A549 (cell line): ENCODE data around the gene FLNB. TPM values are rescaled to one million over a fixed set of nuclear protein-coding genes. Genes with fewer than 3 reads are reported as not detected.

Experiments used
- ATAC-seq, 2 experiments: fragments of 200-7000 bp in 1 of 2; fragments of >200 bp in 1 of 2; cut with Nextera tagmentation in 1 of 2; cut with Tn5 transposase in 1 of 2; 3 replicates each; pipeline versions ENCODE4 v1.8.0 to v1.9.1; 2018 to 2020; ENCODE audit warnings: mild to moderate bottlenecking in 1 of 2, moderate library complexity in 1 of 2
- CTCF ChIA-PET: fragments of 300-600 bp; sonication (Branson Sonifier 250); formaldehyde crosslinking; extraction: SDS; loops from one replicate; lab custom pipeline; 2021; ENCODE audit warnings: antibody characterized with exemption, inconsistent platforms; lab: Yijun Ruan, JAX
- POLR2A ChIA-PET: fragments of 350-600 bp; formaldehyde crosslinking; extraction: SDS; loops from one replicate; lab custom pipeline; 2021; ENCODE audit warnings: antibody characterized with exemption, inconsistent platforms; lab: Yijun Ruan, JAX
- DNase-seq, 2 experiments: peaks; one replicate each; pipeline versions ENCODE4 v3.0.0 to v3.0.0-alpha.2; 2011 to 2016; ENCODE audit warnings: low read depth in 1 of 2, low spot score in 1 of 2
- FAIRE-seq: peaks from 2 replicates; lab custom pipeline; 2011; peaks lifted over from hg19 to GRCh38; lab: Jason Lieb, UNC
- H3K27ac ChIP-seq, 2 experiments: fragments of >200 bp; sonication (Bioruptor Twin); formaldehyde crosslinking; 3 replicates each; pipeline ENCODE4 v1.5.1; 2016 to 2017
- H3K4me1 ChIP-seq: fragments of >200 bp; sonication (Bioruptor Twin); formaldehyde crosslinking; 3 replicates; pipeline ENCODE4 v1.6.1; 2016
- H3K4me2 ChIP-seq: fragments of >200 bp; sonication (Bioruptor Twin); formaldehyde crosslinking; 3 replicates; pipeline ENCODE4 v1.6.1; 2016
- H3K4me3 ChIP-seq: fragments of >200 bp; sonication (Bioruptor Twin); formaldehyde crosslinking; 3 replicates; pipeline ENCODE4 v1.5.1; 2016
- H3K9me3 ChIP-seq: fragments of >200 bp; sonication (Bioruptor Twin); formaldehyde crosslinking; 3 replicates; pipeline ENCODE4 v1.6.1; 2016
- BCL3 ChIP-seq: fragments of >200 bp; sonication (Bioruptor Twin); formaldehyde crosslinking; IDR thresholded peaks from 3 replicates; pipeline ENCODE4 v1.6.1; 2016
- EHF ChIP-seq: fragments of 250-450 bp; sonication (Bioruptor Pico); IDR thresholded peaks from 2 replicates; pipeline ENCODE4 v1.5.0; 2020; ENCODE audit warnings: mild to moderate bottlenecking
- ESRRA ChIP-seq: fragments of 150-350 bp; IDR thresholded peaks from 2 replicates; pipeline ENCODE4 v1.6.1; 2014; ENCODE audit warnings: mild to moderate bottlenecking, low read length, borderline replicate concordance
- HDAC2 ChIP-seq: fragments of 200-600 bp; sonication (generic); IDR thresholded peaks from 2 replicates; pipeline ENCODE4 v1.6.1; 2016
- HES2 ChIP-seq: fragments of >200 bp; sonication (Bioruptor Twin); formaldehyde crosslinking; IDR thresholded peaks from 2 replicates; pipeline ENCODE4 v1.6.1; 2016
- HMGXB4 ChIP-seq: fragments of 250-450 bp; sonication (Bioruptor Pico); IDR thresholded peaks from 2 replicates; pipeline ENCODE4 v1.5.0; 2021; ENCODE audit warnings: mild to moderate bottlenecking, moderate library complexity, borderline replicate concordance
- HOXA7 ChIP-seq: fragments of 250-450 bp; sonication (Bioruptor Pico); IDR thresholded peaks from 2 replicates; pipeline ENCODE4 v1.5.0; 2020; ENCODE audit warnings: mild to moderate bottlenecking, moderate library complexity
- HOXB13 ChIP-seq: fragments of 250-450 bp; sonication (Bioruptor Pico); IDR thresholded peaks from 2 replicates; pipeline ENCODE4 v1.5.0; 2020; ENCODE audit warnings: low read depth, mild to moderate bottlenecking, moderate library complexity
- MAX ChIP-seq: IDR thresholded peaks from 2 replicates; pipeline ENCODE4 v1.6.1; 2012
- MAZ ChIP-seq: fragments of 150-350 bp; IDR thresholded peaks from 2 replicates; pipeline ENCODE4 v1.6.1; 2014; ENCODE audit warnings: antibody characterized with exemption, low read depth, low read length, borderline replicate concordance
- NFE2L2 ChIP-seq: fragments of 150-350 bp; conservative IDR thresholded peaks from 2 replicates; pipeline ENCODE4 v1.6.1; 2014; ENCODE audit warnings: low read length
- NPAS2 ChIP-seq: fragments of 250-450 bp; sonication (Bioruptor Pico); IDR thresholded peaks from 2 replicates; pipeline ENCODE4 v1.8.0; 2022; ENCODE audit warnings: mild to moderate bottlenecking, moderate library complexity, borderline replicate concordance
- PHF8 ChIP-seq: fragments of 200-600 bp; sonication (generic); IDR thresholded peaks from 2 replicates; pipeline ENCODE4 v1.6.1; 2016; ENCODE audit warnings: low read depth, mild to moderate bottlenecking, antibody characterized with exemption, moderate library complexity, borderline replicate concordance
- POLR2AphosphoS2 ChIP-seq: conservative IDR thresholded peaks from 2 replicates; pipeline ENCODE4 v1.6.1; 2012; ENCODE audit warnings: low read length, improper control_type of control experiment, inconsistent platforms
- RAD21 ChIP-seq, 2 experiments: fragments of >200 bp in 1 of 2; sonication (Bioruptor Twin) in 1 of 2; formaldehyde crosslinking in 1 of 2; IDR thresholded peaks in 1 of 2; conservative IDR thresholded peaks in 1 of 2; 2 replicates in 1 of 2; 3 replicates in 1 of 2; pipeline ENCODE4 v1.6.1; 2012 to 2018; ENCODE audit warnings: inconsistent platforms in 1 of 2
- RCOR1 ChIP-seq: fragments of 150-350 bp; IDR thresholded peaks from 2 replicates; pipeline ENCODE4 v1.6.1; 2014; ENCODE audit warnings: antibody characterized with exemption, low read length, low read depth
- SMC3 ChIP-seq: fragments of >200 bp; sonication (Bioruptor Twin); formaldehyde crosslinking; IDR thresholded peaks from 3 replicates; pipeline ENCODE4 v1.6.1; 2018; ENCODE audit warnings: inconsistent platforms
- SREBF2 ChIP-seq: fragments of 450-650 bp; IDR thresholded peaks from 2 replicates; pipeline ENCODE4 v1.6.1; 2014; ENCODE audit warnings: mild to moderate bottlenecking, moderate library complexity
- TFCP2L1 ChIP-seq: fragments of 250-450 bp; sonication (Bioruptor Pico); IDR thresholded peaks from 2 replicates; pipeline ENCODE4 v1.5.0; 2021; ENCODE audit warnings: mild to moderate bottlenecking
- TP53 ChIP-seq: fragments of 250-450 bp; sonication (Bioruptor Pico); IDR thresholded peaks from 2 replicates; pipeline ENCODE4 v1.5.0; 2021; ENCODE audit warnings: mild to moderate bottlenecking, moderate library complexity
- USF2 ChIP-seq: fragments of 450-650 bp; IDR thresholded peaks from 2 replicates; pipeline ENCODE4 v1.6.1; 2014; ENCODE audit warnings: antibody characterized with exemption
- ZC3H11A ChIP-seq: fragments of 450-650 bp; IDR thresholded peaks from 2 replicates; pipeline ENCODE4 v1.6.1; 2014; ENCODE audit warnings: antibody characterized with exemption, mild to moderate bottlenecking
- WGBS: methylation state at CpG from one replicate; pipeline ENCODE4 v1.1.6; 2017; ENCODE audit errors: missing lambda C conversion rate; 5-methylcytosine and 5-hydroxymethylcytosine counted together
- polyA plus RNA-seq, 4 experiments: library from polyadenylated mRNA; depleted of rRNA in 3 of 4; stranded (reverse); fragments of >200 nt; fragmentation: RNase III in 1 of 4; extraction: RNeasy Plus Mini Kit Qiagen cat#74134 plus additional on column Dnase treatment in 1 of 4; gene quantifications; 2 replicates in 3 of 4; 3 replicates in 1 of 4; pipeline ENCODE4 v1.2.3, GENCODE V29; 2011 to 2017
- TF ChIP-seq, protein P1 (sequence below): fragments of 200-600 bp; sonication (generic); IDR thresholded peaks from 2 replicates; pipeline ENCODE4 v1.6.1; 2016; ENCODE audit warnings: antibody characterized with exemption, mild to moderate bottlenecking, moderate library complexity

The FLNB gene
- polyA plus RNA-seq, 2 of the 4 experiments (the other 2 are of a cell fraction): 235 to 439 TPM

DNA sequence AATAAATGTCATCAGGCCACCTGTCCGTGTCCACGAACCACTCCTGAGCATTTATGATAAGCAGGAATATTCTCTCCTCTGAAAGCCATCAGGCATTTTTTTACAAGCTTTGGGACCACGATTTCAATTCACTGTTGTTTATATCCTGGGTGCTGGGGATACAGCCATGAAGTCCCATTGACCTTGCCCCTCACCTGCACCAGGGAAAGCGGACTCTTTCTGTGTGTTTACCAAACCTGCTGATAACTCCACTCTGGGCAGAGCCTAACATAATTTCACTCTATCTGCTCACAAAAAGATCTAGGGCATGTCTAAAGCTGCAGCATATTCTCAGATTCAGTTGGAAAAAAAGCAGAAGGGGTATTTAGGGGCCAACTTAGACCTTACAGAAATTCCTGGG lies 197.8 kb downstream of the FLNB start (continued):
- TF ChIP-seq HOXA7 (CRISPR knock-in tag): no peak

DNA sequence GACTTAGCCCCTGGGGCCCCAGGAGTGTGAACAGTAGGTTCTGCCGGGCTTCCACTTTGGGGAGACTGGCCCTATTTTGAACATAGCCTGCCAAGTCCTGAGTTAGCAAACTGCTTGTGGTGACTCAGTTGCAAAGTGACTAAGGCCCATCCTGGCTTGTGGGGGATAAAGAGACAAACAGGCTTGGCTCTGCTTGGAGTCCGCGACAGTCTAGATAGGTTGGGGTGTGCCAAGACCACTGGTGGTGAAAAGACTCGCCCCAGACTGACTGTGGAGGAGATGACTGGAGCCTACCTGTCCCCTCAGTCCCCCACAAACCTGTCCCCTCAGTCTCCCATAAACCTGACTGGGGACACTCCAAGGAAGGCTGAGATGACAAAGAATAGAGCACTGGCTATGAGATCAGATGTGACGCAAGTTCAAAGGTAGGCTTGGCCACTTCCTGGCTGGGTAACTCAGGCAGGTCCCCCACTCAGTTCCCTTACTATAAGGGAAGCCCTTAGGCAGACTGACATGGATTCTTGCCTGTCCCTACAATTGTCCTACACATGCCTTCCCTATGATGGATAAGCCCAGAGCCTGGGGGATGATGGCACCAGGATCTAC lies 198.3 kb downstream of the FLNB start:
- ATAC-seq (peak; percentile 50 to 76), DNase-seq (peak in 1 of 2 experiments; percentile 22), FAIRE-seq (no peak)
- peak overlapping the region in 1 of 2 experiments; percentile 49; a peak in 3 of 6 replicates for H3K27ac ChIP-seq
- H3K4me3 ChIP-seq: no peak overlapping the region
- CTCF ChIA-PET: interaction anchor here (2.1 to 5.3 kb wide), 3 partner anchors 11 to 18 kb away, joined by 12 to 28 read pairs (median 14); no protein-coding TSS in a partner anchor
- no peaks in the 10 kb centered on the region for H3K9me3 ChIP-seq
- 61% methylated on average over 4 of the region's 5 CpGs for WGBS
- TF ChIP-seq HES2 (no peak), PHF8 (no peak), HDAC2 (no peak), NFE2L2 (no peak), SMC3 (no peak), HMGXB4 (CRISPR knock-in tag) (no peak)
- peaks cover 10% of the 10 kb centered on the region; the same call in 2 of the 3 replicates for H3K4me1 ChIP-seq
- H3K4me2 ChIP-seq: 0 out of 3 replicates have a peak overlapping the region, but pooled peaks have one; percentile 7
- POLR2A ChIA-PET: no interaction called here

GRCh38 chr3:58207954-58208353 lies 199.7 kb downstream of the FLNB start:
- POLR2A ChIA-PET: no interaction called here
- ATAC-seq (no peak), DNase-seq (no peak), FAIRE-seq (no peak)
- CTCF ChIA-PET: interaction anchor here (0.7 to 2.5 kb wide), 5 partner anchors 9 to 99 kb away, joined by 3 to 14 read pairs (median 4); partner anchors contain the start of genes HTD2 and RPP14
- 50% methylated on average over 4 of the region's 4 CpGs for WGBS
- no peak overlapping the region for H3K27ac ChIP-seq
- H3K4me1 ChIP-seq: peaks cover 10% of the 10 kb centered on the region; the same call in 2 of the 3 replicates
- no peak overlapping the region for H3K4me2 ChIP-seq
- no peaks in the 10 kb centered on the region for H3K9me3 ChIP-seq
- no peak overlapping the region for H3K4me3 ChIP-seq
- TF ChIP-seq ZC3H11A (no peak), USF2 (no peak), POLR2AphosphoS2 (no peak), ESRRA (no peak), HOXB13 (no peak), RAD21 (conservative IDR thresholded peaks at IDR 0.05 in 1 of 2, IDR thresholded peaks at IDR 0.05 in 1 of 2) (no peak), SREBF2 (no peak), MAX (no peak), NPAS2 (no peak), RCOR1 (no peak)

DNA sequence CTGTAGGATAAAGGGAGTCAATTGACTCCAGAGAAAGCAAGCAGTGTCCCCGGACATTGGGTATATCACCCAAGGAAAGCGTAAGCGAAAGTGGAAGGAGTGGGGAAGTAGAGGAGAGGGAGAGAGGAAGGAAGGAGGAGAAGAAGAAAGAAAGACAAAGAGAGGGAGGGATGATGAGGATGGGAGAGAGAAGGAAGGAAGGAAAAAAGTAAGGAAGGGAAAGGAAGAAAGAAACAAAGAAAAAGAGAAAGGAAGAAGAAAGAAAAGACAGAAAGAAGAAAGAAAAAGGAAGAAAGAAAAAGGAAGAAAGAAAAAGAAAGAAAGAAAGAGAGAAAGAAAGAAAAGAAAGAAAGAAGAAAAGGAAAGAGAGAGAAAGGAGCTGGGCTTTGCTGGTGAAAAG lies 201.7 kb downstream of the FLNB start:
- Histone ChIP-seq H3K4me3 (no peak overlapping the region), H3K4me2 (no peak overlapping the region), H3K27ac (no peak overlapping the region), H3K4me1 (peaks cover 17% of the 10 kb centered on the region), H3K9me3 (no peaks in the 10 kb centered on the region)
- DNase-seq (no peak), FAIRE-seq (no peak), ATAC-seq (no peak)
- ChIA-PET POLR2A (no interaction called here), CTCF (interaction anchor here (1.4 kb wide), 1 partner anchor 26 kb away, joined by 3 read pairs; no protein-coding TSS in a partner anchor)
- WGBS: 58% methylated on average over 3 of the region's 3 CpGs
- TF ChIP-seq NPAS2 (no peak), MAZ (no peak), BCL3 (no peak), HES2 (no peak), TP53 (no peak), TFCP2L1 (CRISPR knock-in tag) (no peak), EHF (no peak)
- TF ChIP-seq, protein P1, sequence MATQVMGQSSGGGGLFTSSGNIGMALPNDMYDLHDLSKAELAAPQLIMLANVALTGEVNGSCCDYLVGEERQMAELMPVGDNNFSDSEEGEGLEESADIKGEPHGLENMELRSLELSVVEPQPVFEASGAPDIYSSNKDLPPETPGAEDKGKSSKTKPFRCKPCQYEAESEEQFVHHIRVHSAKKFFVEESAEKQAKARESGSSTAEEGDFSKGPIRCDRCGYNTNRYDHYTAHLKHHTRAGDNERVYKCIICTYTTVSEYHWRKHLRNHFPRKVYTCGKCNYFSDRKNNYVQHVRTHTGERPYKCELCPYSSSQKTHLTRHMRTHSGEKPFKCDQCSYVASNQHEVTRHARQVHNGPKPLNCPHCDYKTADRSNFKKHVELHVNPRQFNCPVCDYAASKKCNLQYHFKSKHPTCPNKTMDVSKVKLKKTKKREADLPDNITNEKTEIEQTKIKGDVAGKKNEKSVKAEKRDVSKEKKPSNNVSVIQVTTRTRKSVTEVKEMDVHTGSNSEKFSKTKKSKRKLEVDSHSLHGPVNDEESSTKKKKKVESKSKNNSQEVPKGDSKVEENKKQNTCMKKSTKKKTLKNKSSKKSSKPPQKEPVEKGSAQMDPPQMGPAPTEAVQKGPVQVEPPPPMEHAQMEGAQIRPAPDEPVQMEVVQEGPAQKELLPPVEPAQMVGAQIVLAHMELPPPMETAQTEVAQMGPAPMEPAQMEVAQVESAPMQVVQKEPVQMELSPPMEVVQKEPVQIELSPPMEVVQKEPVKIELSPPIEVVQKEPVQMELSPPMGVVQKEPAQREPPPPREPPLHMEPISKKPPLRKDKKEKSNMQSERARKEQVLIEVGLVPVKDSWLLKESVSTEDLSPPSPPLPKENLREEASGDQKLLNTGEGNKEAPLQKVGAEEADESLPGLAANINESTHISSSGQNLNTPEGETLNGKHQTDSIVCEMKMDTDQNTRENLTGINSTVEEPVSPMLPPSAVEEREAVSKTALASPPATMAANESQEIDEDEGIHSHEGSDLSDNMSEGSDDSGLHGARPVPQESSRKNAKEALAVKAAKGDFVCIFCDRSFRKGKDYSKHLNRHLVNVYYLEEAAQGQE: no peak
